OCI-LY7 (cell line): ENCODE measurements around the gene FNBP1. TPM values are rescaled to one million over a fixed set of nuclear protein-coding genes. Genes with fewer than 3 reads are reported as not detected.

Source experiments
- BruUV-seq: library from RNA; stranded (reverse); fragments of 400-500 nt; replicated peaks from 2 replicates; lab custom pipeline; 2021; lab: Mats Ljungman, UMichigan
- CTCF ChIA-PET: fragments of 300-600 bp; sonication (Branson Sonifier 250); formaldehyde crosslinking; loops from one replicate; lab custom pipeline; 2022; ENCODE audit warnings: antibody characterized with exemption; ENCODE audit not compliant: unreplicated experiment; lab: Charles Lee
- POLR2A ChIA-PET: fragments of 300-600 bp; sonication (Branson Sonifier 250); formaldehyde crosslinking; loops from one replicate; lab custom pipeline; 2022; ENCODE audit warnings: antibody characterized with exemption; lab: Charles Lee
- DNase-seq: peaks from one replicate; pipeline ENCODE4 v3.0.0-alpha.2; 2015; ENCODE audit warnings: low spot score
- H2AFZ ChIP-seq: fragments of 200-600 bp; sonication (generic), shearing (Covaris generic); 2 replicates; pipeline ENCODE4 v1.6.1; 2014; ENCODE audit warnings: mild to moderate bottlenecking, antibody characterized with exemption, low read length, moderate library complexity
- H3K27ac ChIP-seq: fragments of 200-600 bp; sonication (generic); 2 replicates; pipeline ENCODE4 v1.5.1; 2014; ENCODE audit warnings: mixed run types, low read depth, mild to moderate bottlenecking, moderate library complexity, low read length, inconsistent platforms; ENCODE audit not compliant: poor library complexity, severe bottlenecking
- H3K36me3 ChIP-seq: fragments of 200-600 bp; sonication (generic); 2 replicates; pipeline ENCODE4 v1.6.1; 2014; ENCODE audit warnings: mild to moderate bottlenecking, antibody characterized with exemption, low read length, moderate library complexity, mixed read lengths; ENCODE audit not compliant: insufficient read depth
- H3K4me1 ChIP-seq: fragments of 200-600 bp; sonication (generic); 2 replicates; pipeline ENCODE4 v1.5.1; 2014; ENCODE audit warnings: mild to moderate bottlenecking, low read length; ENCODE audit not compliant: insufficient read depth, poor library complexity, severe bottlenecking
- H3K4me2 ChIP-seq: fragments of 200-600 bp; sonication (generic); 2 replicates; pipeline ENCODE4 v1.6.1; 2014; ENCODE audit warnings: mild to moderate bottlenecking, low read length
- H3K4me3 ChIP-seq: fragments of 200-600 bp; sonication (generic); 2 replicates; pipeline ENCODE4 v1.5.1; 2014; ENCODE audit warnings: mild to moderate bottlenecking, low read depth, low read length; ENCODE audit not compliant: poor library complexity, severe bottlenecking
- H3K79me2 ChIP-seq: fragments of 200-600 bp; sonication (generic); 2 replicates; pipeline ENCODE4 v1.6.1; 2016; ENCODE audit warnings: low read depth, mild to moderate bottlenecking, low read length, moderate library complexity, mixed read lengths; ENCODE audit not compliant: insufficient read depth
- H3K9me2 ChIP-seq: fragments of 200-600 bp; sonication (generic); 2 replicates; pipeline ENCODE4 v1.6.1; 2016; ENCODE audit warnings: mild to moderate bottlenecking, low read length, mixed read lengths; ENCODE audit not compliant: insufficient read depth
- H3K9me3 ChIP-seq: fragments of 200-600 bp; sonication (generic); 2 replicates; pipeline ENCODE4 v1.6.1; 2014; ENCODE audit warnings: mild to moderate bottlenecking, mixed run types, low read length, mixed read lengths
- H4K20me1 ChIP-seq: fragments of 200-600 bp; sonication (generic); 2 replicates; pipeline ENCODE4 v1.6.1; 2014; ENCODE audit warnings: mild to moderate bottlenecking, antibody characterized with exemption, low read length, moderate library complexity, mixed read lengths; ENCODE audit not compliant: insufficient read depth
- CTCF ChIP-seq: fragments of 200-600 bp; sonication (generic); conservative IDR thresholded peaks from 2 replicates; pipeline ENCODE4 v1.5.1; 2014; ENCODE audit warnings: mild to moderate bottlenecking, antibody characterized with exemption, low read length, moderate library complexity, mixed read lengths
- EZH2phosphoT487 ChIP-seq: fragments of 200-600 bp; sonication (generic); IDR thresholded peaks from 2 replicates; pipeline ENCODE4 v1.6.1; 2018; ENCODE audit warnings: low read depth, borderline replicate concordance, mild to moderate bottlenecking, mixed run types, antibody characterized with exemption, low read length, moderate library complexity, mixed read lengths
- intact Hi-C: fragments of 100-400 bp; cut with micrococcal nuclease; formaldehyde crosslinking; loops from one replicate; pipeline ENCODE4 v1.10.0; 2022; ENCODE audit not compliant: unreplicated experiment
- total RNA-seq, 2 experiments: library from RNA; depleted of rRNA in 1 of 2; stranded (reverse); fragments of >200 nt in 1 of 2; shearing (Covaris generic) in 1 of 2; gene quantifications; 2 replicates each; pipeline ENCODE4 v1.2.3, GENCODE V29; 2014 to 2022

The FNBP1 gene
- total RNA-seq, 2 experiments from 2014 or later: 93.3 to 164 TPM

DNA sequence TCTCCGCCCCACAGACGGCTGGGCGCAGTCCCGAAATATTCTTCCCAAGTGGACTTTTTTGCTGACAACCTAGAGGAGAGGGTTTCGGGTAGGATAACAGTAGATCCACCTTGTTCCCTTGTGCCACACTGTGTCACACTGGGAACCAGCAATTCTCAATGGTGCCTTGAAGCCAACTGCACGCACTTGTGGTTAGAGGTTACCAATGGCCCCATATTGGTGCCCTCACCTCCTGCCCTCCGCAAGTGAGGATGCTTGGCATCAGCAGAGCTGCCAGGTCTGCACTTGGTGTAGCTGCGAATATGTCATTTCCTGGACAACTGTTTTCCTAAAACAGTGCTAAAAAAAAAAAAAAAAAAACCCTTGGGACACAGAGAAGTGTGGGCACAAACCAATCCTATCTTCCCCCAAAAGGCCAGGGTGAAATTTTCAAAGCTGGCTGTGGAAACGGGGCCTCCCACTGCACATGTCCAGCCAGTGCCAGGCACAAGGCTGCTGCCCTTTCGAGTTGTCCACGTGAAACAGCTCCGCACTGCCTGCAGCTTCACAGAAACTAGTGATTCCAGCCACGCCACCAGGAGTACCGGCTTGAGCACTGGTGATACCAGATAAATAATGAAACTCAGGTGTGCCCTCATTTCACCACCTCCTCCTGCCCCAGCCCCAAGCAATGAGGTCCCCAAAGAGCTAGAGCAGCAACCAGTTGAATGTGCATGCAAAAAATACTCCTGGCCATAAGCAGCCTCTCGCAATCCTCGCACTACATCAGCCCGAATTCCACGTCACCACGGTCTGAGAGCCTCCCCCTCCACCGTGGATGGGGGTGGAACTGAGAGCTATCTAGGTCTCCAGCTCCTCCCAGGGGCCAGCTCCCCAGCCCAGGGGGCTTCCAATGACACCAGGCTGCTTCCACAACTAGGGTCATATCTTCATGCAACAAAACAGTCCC, 156.5 kb downstream of the FNBP1 start:
- peaks cover 4% of the 10 kb centered on the region; the same call in 1 of the 2 replicates for H3K9me3 ChIP-seq
- BruUV-seq: no TSS peak
- 0 out of 2 replicates have a peak, but pooled peaks cover 4% of the 10 kb centered on the region for H4K20me1 ChIP-seq
- H3K27ac ChIP-seq: peak overlapping the region; percentile 93
- H3K9me2 ChIP-seq: no peaks in the 10 kb centered on the region
- intact Hi-C loops: no loop called here
- CTCF ChIA-PET: interaction anchor here (0.8 to 0.9 kb wide), 2 partner anchors 153 to 159 kb away, joined by 3 read pairs; no protein-coding TSS in a partner anchor
- H3K79me2 ChIP-seq: peaks cover 14% of the 10 kb centered on the region; the same call in 1 of the 2 replicates
- peaks cover 74% of the 10 kb centered on the region for H3K4me1 ChIP-seq
- H3K36me3 ChIP-seq: peaks cover 40% of the 10 kb centered on the region
- peak overlapping the region; percentile 95 for H3K4me2 ChIP-seq
- POLR2A ChIA-PET: interaction anchor here (0.7 to 2.9 kb wide), 14 partner anchors 37 to 1238 kb away, joined by 3 to 17 read pairs (median 4); partner anchors contain the start of genes C9orf78, GPR107 and USP20
- H3K4me3 ChIP-seq: peak overlapping the region; percentile 66
- DNase-seq: no peak
- TF ChIP-seq EZH2phosphoT487: no peak
- no peak for TF ChIP-seq CTCF
- H2AFZ ChIP-seq: no peak overlapping the region

GRCh38 chr9:129885670-129886106, 157.3 kb downstream of the FNBP1 start:
- no peak for TF ChIP-seq EZH2phosphoT487
- TF ChIP-seq CTCF: peak; percentile 90
- no TSS peak for BruUV-seq
- DNase-seq: peak; percentile 90
- POLR2A ChIA-PET: interaction anchor here (0.6 to 2.0 kb wide), 5 partner anchors 51 to 1239 kb away, joined by 4 to 16 read pairs (median 4); partner anchors contain the start of genes C9orf78 and USP20
- H3K36me3 ChIP-seq: peaks cover 34% of the 10 kb centered on the region
- H3K4me1 ChIP-seq: peaks cover 66% of the 10 kb centered on the region
- peak overlapping the region; percentile 66 for H3K4me3 ChIP-seq
- peaks cover 14% of the 10 kb centered on the region; the same call in 1 of the 2 replicates for H3K79me2 ChIP-seq
- peak overlapping the region; percentile 33; the same call in 1 of the 2 replicates for H2AFZ ChIP-seq
- peak overlapping the region; percentile 93 for H3K27ac ChIP-seq
- CTCF ChIA-PET: no interaction called here
- peaks cover 4% of the 10 kb centered on the region; the same call in 1 of the 2 replicates for H3K9me3 ChIP-seq
- H3K9me2 ChIP-seq: no peaks in the 10 kb centered on the region
- intact Hi-C loops: loop anchor here (1.0 to 2.0 kb wide), 3 partner anchors 51 to 355 kb away; partner anchors contain the start of genes C9orf78 and USP20
- H4K20me1 ChIP-seq: no peaks in the 10 kb centered on the region
- peak overlapping the region; percentile 95 for H3K4me2 ChIP-seq
